Measurements from ENCODE around the gene IFITM1.
A peak's percentile ranks its signal among the peaks of the same experiment; 100 is the strongest.
"Not testable (repeated sequence)": the region's sequence is repeated elsewhere in the genome, so short reads cannot be mapped to it uniquely, and the experiment has no call there.

Gene IFITM1

DNA sequence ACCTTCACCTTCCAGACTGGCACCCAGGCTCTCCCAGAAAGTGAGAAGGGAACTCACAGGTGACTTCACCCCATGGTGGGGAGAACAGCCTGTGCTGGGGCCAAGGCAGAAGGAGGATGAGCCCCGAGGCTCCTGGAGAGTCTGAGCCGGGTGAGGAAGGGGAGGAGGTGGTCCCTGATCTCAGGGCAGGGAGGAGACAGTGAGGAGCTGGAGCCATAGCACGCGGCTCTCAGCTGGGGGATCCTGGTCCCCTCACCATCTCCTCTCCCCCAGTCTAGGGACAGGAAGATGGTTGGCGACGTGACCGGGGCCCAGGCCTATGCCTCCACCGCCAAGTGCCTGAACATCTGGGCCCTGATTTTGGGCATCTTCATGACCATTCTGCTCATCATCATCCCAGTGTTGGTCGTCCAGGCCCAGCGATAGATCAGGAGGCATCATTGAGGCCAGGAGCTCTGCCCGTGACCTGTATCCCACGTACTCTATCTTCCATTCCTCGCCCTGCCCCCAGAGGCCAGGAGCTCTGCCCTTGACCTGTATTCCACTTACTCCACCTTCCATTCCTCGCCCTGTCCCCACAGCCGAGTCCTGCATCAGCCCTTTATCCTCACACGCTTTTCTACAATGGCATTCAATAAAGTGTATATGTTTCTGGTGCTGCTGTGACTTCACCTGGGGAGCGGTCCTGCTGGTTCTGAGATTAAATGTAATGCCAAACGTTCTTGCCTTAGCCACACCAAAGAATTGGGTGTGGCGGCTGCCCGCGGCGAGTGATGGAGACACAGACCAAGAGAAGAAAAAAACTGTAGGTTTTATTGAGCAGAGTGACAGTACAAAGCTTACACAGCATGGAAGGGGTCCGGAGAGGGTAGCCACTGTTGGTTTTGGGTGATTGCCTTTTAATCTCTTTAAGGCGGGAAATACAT, 4.8 kb upstream of the IFITM1 start:
- peak; percentile 55 for DNase-seq (ENCODE audit: low spot score)

DNA sequence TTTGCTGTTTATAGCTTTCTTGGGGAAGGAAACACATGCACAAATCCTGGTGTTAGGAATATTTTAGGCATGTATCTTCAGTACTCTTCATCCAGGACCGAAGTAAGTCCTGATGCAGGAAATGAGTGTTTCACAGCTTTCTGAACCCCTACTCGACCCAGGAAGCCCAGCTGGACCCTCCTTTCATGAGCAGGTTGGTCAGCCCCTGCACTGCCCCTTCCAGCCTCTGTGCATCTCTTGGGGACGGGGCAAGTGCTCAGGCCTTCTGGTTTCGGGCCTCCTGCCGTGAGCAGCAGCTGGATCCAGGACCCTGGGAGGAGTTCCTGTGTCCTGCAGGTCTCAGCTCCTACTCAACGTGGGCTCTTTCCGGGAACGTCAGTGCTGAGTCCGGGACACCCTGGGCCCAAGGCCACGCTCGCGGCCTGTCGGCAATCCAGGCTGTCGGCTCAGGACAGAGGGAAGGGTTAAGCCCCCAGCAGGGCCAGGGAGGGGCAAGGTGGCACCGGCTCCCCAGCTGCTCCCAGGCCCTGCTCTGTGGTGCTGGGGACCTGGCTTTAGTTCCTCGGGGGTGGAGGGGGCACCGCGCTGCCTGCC, 3.8 kb upstream of the IFITM1 start:
- not testable (repeated sequence) for DNase-seq (ENCODE audit: low spot score)

DNA sequence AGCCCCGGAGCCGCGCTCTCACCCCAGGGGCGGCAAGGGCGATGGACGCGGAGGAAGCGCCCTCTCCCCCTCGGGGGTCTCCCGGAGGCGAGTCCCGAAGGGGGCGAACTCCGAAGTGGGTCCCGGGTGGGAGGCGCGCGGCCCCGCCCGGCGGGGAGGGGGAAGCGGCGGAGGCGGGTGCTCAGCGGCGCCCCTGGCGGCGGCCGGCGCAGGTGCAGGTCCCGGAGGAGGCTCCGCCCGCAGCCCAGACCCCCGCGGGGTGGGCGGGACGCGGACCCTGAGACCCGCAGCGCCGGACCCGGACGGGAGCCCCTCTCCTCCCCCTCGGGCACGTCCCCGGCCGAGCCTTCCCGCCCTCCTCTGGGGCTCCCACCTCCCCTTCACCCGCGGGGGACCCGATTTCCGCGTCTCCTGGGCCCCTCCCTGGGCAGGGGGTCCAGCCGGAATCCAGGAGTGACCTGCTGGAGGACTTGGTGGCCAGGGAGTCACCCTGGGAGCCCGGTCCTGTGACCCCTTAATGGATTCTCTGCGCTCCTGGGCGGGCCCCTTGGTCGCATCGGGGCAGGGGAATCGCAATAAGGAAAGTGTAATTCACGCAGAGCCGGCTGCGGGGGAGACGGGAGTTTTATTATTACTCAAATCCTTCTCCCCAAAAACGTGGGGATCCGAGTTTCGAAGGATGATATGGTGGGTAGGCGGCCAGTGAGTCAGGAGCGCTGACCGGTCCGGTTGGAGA, 2.7 kb upstream of the IFITM1 start:
- not testable (repeated sequence) for DNase-seq (ENCODE audit: low spot score)

DNA sequence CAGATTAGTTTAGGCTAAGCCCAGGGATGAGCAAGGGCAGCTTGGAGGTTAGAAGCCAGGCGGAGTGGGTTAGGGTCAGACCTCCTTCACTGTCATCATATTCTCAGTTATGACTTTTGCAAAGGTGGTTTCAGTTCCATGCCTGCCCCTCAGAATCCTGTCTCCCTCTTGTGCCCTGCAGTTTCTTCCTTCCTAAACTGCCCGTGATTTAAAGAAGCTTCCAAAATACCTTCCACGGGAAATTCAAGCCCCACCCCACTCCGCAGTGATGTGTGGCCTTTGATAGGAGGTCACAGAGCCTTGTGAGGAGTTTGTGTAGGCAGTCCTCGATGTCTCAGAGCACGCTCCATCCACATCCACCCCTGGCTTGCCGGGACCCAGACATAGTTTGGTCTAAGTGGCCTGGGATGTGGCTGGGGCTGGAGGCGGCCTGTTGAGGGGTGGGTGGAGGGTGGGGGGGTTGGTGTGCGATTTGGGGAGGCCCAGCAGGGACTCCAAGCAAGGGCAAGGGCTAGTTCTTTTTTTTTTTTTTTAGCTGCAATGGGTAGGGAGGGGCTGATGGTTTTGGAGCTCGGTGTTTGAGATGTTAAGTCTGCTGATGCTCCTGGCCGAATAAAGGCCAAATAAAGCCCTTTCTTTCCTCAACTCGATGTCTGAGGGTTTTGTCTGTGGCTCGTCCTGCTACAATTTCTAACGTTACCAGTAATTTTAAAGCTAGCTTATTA, 1.6 kb upstream of the IFITM1 start:
- peak; percentile 37 for DNase-seq (ENCODE audit: low spot score)

DNA sequence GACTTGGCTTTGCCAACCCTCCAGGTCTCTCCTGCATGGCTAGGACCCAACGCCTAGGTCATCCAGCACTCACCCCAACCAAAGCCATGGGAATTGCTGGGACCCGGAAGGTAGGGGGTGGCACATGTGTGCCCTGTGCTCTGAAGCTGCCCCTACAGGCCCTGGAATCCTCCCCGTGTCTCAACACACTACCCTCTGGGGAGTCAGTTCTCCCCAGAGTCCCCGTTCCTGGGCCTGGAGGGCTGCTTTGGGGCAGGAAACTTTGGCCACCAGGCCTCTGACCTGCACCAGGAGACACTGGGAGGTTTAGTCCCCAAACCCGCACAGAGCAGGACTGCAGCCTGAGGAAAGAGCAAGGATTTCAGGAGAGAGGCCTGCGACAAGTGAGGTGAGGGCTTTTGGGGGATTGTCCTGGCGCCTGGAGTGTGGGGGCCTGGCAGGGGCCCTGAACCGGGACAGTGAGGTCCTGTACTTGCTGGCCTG, 495 bp upstream of the IFITM1 start:
- no peak for DNase-seq (ENCODE audit: low spot score)

DNA sequence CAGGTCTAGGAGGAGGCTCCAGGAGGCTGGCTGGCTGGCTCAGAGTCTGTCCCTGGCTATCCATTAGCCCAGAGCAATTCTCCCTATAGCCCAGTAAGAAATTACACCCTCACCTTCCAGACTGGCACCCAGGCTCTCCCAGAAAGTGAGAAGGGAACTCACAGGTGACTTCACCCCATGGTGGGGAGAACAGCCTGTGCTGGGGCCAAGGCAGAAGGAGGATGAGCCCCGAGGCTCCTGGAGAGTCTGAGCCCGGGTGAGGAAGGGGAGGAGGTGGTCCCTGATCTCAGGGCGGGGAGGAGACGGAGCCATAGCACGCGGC, 675 bp downstream of the IFITM1 start:
- DNase-seq (ENCODE audit: low spot score), result not testable (repeated sequence)

DNA sequence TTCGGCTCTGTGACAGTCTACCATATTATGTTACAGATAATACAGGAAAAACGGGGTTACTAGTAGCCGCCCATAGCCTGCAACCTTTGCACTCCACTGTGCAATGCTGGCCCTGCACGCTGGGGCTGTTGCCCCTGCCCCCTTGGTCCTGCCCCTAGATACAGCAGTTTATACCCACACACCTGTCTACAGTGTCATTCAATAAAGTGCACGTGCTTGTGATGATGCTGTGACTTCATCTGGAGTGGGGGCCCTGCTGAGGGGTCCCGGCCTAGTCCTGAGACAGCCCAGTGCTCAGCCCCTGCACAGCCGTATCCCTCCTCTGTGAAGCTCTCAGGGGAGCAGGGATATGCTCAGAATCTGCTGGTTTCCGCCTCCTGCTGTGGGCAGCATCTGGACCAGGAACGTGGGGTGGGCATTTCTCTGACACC, 1.2 kb downstream of the IFITM1 start:
- DNase-seq (ENCODE audit: low spot score), result no peak

DNA sequence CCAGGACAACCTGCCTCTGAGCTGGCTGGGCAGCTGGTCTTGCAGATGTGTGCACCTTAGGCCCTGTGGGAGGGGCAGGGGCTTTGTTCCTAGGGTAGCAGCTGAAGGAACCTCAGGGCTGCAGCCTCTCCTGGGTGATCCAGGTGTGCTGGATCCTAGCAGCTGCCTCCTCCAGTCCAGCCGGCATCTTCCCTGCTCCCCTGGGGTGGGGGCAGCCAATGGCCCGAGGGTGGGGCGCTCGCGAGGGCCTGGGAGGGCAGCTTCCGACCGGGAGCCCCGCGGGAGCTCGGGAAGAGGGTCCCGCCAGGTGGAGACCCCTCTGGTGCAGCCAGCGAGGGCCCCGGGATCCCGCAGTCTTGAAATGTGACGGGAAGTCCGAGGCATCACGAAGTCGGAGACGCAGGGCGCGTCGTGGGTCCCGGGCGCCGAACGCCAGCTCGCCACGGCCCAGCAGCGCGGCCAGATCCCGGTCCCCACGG, 1.7 kb downstream of the IFITM1 start:
- no peak for DNase-seq (ENCODE audit: low spot score)

DNA sequence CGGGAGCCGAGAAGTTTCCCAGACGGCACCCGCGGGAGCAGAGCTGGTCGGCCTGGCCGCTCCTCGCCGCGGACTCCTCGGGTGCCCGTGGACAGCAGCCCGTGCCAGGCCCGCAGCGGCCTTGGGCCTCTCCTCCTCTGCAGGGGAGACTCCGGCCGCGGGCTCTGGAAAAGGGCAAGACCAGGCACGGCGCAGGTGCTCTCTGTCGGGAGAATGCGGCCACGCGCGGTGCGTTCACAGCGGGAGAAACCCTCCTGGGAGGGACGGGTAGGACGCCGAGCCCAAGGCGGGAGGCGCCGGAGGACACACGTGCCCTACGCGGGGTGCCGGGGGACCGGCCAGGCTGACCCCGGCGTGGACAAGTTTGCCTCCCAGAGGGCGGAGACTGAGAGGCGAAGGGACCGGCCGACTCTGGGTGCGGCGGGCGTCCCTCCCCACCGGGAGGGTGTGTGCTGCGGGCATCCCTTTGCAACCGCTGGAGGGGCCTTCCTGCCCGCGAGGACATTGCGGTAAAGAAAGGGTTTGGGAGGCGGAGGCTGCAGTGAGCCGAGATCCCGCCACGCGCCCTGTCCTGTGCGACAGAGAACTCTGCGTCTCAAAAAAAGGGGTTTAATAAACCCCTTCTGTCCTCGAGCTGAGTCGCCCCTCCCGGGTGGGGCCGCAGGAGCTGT, 2.3 kb downstream of the IFITM1 start:
- peak; percentile 49 for DNase-seq (ENCODE audit: low spot score)

DNA sequence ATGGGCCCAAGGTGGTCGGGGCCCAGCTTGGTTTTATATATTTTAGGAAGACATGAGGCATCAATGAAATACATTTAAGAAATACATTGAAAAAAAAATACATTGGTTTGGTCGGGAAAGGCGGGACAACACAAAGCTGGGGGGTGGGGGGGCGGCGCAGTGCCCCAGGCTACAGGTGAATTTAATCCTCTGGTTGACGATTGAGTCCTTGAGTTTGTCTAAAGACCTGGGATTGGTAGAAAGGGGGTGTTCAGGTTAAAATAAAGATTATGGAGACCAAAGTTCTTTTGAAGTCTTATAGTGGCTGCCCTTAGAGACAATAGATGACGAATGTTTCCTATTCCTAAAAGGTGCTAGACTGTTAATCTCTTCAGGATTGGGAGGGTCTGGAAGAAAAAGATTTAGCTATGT, 3.1 kb downstream of the IFITM1 start:
- DNase-seq (ENCODE audit: low spot score), result peak; percentile 42

DNA sequence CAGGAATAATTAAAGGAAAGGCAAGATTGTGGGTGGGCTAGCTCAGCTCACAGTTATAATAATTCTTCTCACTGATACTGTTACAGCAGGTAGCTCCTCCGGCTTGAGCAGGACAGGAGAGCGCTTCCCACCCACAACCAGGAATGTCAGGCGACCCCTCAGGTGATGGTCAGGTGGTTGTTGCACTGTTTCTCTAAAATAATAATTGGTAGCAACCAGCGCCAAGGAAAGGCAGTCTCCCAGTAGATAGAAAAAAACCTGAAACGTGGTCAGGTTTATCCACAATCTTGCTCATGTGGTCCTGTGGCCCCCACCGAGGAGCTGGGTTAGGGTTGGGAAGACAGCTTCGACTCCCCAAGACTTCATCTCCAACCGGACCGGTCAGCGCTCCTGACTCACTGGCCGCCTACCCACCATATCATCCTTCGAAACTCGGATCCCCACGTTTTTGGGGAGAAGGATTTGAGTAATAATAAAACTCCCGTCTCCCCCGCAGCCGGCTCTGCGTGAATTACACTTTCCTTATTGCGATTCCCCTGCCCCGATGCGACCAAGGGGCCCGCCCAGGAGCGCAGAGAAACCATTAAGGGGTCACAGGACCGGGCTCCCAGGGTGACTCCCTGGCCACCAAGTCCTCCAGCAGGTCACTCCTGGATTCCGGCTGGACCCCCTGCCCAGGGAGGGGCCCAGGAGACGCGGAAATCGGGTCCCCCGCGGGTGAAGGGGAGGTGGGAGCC, 4.0 kb downstream of the IFITM1 start:
- DNase-seq (ENCODE audit: low spot score), result not testable (repeated sequence)

DNA sequence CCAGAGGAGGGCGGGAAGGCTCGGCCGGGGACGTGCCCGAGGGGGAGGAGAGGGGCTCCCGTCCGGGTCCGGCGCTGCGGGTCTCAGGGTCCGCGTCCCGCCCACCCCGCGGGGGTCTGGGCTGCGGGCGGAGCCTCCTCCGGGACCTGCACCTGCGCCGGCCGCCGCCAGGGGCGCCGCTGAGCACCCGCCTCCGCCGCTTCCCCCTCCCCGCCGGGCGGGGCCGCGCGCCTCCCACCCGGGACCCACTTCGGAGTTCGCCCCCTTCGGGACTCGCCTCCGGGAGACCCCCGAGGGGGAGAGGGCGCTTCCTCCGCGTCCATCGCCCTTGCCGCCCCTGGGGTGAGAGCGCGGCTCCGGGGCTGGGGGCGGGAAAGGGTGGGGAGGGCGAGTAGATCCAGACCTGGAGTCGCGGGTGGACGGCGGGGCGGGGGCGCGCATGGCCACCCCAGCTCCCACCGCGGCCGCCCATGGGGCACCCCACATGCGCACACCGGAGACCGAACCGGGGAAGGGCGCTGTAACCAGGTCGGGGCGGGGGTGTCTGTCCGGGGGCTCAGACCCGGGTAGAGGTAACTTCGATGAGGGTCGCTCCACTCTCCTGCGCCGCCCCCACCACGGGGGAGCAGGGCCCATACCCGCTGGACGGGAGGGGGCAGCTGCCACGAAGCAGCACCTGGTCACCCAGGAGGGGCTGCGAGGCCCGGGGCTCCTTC, 4.7 kb downstream of the IFITM1 start:
- DNase-seq (ENCODE audit: low spot score), result not testable (repeated sequence)

DNA sequence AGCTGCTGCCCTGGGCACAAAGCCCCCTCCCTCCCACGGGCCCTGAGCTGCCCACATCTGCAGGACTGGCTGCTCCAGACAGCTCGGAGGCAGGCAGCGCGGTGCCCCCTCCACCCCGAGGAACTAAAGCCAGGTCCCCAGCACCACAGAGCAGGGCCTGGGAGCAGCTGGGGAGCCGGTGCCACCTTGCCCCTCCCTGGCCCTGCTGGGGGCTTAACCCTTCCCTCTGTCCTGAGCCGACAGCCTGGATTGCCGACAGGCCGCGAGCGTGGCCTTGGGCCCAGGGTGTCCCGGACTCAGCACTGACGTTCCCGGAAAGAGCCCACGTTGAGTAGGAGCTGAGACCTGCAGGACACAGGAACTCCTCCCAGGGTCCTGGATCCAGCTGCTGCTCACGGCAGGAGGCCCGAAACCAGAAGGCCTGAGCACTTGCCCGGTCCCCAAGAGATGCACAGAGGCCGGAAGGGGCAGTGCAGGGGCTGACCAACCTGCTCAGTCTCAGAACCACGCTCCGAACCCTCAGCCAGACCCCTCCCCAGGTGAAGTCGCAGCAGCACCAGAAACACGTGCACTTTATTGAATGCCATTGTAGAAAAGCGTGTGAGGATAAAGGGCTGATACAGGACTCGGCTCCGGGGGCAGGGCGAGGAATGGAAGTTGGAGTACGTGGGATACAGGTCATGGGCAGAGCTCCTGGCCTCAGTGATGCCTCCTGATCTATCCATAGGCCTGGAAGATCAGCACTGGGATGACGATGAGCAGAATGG, 5.5 kb downstream of the IFITM1 start:
- DNase-seq (ENCODE audit: low spot score), result not testable (repeated sequence)

DNA sequence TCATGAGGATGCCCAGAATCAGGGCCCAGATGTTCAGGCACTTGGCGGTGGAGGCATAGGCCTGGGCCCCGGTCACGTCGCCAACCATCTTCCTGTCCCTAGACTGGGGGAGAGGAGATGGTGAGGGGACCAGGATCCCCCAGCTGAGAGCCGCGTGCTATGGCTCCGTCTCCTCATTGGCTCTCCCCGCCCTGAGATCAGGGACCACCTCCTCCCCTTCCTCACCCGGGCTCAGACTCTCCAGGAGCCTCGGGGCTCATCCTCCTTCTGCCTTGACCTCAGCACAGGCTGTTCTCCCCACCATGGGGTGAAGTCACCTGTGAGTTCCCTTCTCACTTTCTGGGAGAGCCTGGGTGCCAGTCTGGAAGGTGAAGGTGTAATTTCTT, 6.0 kb downstream of the IFITM1 start:
- not testable (repeated sequence) for DNase-seq (ENCODE audit: low spot score)

DNA sequence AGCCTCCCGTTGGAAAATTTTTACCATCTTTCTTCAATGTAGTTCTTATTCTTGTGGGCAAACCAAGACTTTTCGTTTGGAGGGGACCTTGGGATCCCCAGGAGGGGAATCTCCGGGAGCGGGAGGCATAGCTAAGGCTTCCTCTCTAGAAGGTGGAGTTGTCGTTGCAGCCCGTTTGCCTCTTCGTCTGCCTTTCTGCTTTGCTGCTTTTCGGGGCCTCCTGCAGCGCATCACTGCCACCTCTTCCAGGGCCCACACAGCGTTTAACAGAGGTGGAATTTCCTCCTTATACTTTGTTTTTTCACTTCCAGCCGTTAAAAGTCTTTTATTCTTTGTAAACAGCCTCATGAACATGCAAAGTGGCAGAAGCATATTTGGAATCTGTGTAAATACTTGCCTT, 10.3 kb downstream of the IFITM1 start:
- no peak for DNase-seq (ENCODE audit: low spot score)

DNA sequence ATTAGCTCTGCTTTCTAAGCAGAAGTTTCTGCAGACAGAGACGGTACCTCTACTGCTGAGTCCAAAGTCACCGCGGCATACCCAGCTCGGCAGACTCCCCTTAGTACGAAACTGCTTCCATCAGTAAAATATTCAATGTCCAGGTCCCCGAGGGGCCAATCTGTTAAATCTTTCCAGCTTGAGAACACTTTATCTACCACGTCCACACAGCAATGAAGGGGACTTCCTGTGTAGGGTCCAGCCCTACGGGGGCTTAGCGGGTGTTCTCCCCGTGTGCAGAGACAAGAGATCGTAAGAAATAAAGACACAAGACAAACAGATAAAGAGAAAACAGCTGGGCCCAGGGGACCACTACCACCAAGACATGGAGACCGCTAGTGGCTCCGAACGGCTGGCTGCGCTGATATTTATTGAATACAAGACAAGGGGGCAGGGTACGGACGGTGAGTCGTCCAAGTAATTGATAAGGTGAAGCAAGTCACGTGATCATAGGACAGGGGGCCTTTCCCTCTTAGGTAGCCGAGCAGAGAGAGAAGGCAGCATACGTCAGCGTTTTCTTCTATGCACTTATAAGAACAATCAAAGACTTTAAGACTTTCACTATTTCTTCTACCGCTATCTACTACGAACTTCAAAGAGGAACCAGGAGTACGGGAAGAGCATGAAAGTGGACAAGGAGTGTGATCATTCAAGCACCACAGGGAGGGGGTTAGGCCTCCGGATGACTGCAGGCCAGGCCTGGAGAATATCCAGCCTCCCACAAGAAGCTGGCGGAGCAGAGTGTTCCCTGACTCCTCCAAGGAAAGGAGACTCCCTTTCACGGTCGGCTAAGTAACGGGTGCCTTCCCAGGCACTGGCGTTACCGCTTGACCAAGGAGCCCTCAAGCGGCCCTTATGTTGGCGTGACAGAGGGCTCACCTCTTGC, 11.0 kb downstream of the IFITM1 start:
- not testable (repeated sequence) for DNase-seq (ENCODE audit: low spot score)

DNA sequence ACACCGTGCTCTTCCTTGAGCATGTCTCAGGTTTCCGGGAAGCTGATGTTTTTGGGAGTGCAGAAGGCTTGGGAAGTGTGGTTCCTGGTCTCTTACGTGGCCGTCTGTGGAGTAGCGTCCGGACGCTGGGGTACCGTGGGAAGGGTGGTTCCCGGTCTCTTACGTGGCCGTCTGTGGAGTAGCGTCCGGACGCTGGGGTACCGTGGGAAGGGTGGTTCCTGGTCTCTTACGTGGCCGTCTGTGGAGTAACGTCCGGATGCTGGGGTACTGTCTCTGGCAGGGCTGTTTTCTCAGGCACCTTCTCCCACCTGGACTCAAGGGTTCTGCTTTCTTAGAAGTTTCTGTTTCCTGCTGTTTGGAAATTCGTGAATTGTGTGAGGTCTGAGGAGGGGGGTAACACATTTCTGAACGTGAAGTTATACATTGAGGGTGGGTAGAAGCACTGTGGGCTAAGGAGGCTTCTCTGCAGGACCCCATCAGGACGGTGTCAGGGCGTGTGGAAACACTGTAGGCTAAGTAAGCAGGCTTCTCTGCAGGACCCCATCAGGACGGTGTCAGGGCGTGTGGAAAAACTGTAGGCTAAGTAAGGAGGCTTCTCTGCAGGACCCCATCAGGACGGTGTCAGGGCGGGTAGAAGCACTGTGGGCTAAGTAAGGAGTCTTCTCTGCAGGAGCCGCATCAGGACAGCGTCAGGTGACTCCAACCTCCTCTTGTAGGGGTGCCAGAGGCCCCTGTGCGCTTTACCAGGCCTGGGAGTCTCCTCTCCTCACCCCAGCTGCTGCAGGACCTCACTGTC, 12.2 kb downstream of the IFITM1 start:
- DNase-seq (ENCODE audit: low spot score), result no peak

DNA sequence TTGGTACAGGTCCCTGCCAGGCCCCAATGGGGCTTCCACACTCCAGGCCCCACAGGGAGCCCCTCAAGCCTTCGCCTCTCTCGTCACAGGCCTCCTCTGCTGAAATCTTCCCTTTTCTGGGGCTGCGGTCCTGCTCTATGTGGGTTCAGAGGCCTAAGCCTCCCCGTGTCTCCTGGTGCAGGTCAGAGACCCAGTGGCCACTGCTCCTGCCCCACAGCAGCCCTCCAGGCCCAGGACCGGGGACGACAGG, 12.7 kb downstream of the IFITM1 start:
- no peak for DNase-seq (ENCODE audit: low spot score)

Data from CD4-positive, alpha-beta T cell treated with Interleukin-6 at 100 ng/mL for 8 hours (primary cell).